ENCODE results near the gene KCTD13. TPM values are rescaled to one million over a fixed set of nuclear protein-coding genes. Genes with fewer than 3 reads are reported as not detected.
"Not testable (repeated sequence)": the region's sequence is repeated elsewhere in the genome, so short reads cannot be mapped to it uniquely, and the experiment has no call there.

The KCTD13 gene
- total RNA-seq, 2 donors from 2014 or later: 29.2 to 37.1 TPM

- DNase-seq (ENCODE audit: low spot score) (no peak), ATAC-seq (ENCODE audit: insufficient number of reproducible peaks, low FRiP score, low read depth) (no peak)
- Histone ChIP-seq H3K27ac (no peak overlapping the region), H3K36me3 (no peaks in the 10 kb centered on the region), H3K27me3 (replicated peaks; ENCODE audit: insufficient read depth) (peaks cover 14% of the 10 kb centered on the region), H3K9me3 (no peaks in the 10 kb centered on the region), H3K4me3 (peak overlapping the region; percentile 58), H3K4me1 (ENCODE audit: control insufficient read depth in 1 of 2, low read depth in 2 of 2) (no peaks in the 10 kb centered on the region)
- TF ChIP-seq CTCF (IDR thresholded peaks at IDR 0.05): no peak
Observed at GRCh38 chr16:29876217-29876593, 49.8 kb downstream of the KCTD13 start.

GRCh38 chr16:29875206-29875605, 50.8 kb downstream of the KCTD13 start:
- Histone ChIP-seq H3K27ac (no peak overlapping the region), H3K4me1 (ENCODE audit: control insufficient read depth in 1 of 2, low read depth in 2 of 2) (no peaks in the 10 kb centered on the region), H3K4me3 (no peak overlapping the region), H3K36me3 (no peaks in the 10 kb centered on the region), H3K9me3 (no peaks in the 10 kb centered on the region), H3K27me3 (replicated peaks; ENCODE audit: insufficient read depth) (peaks cover 14% of the 10 kb centered on the region)
- ATAC-seq (ENCODE audit: insufficient number of reproducible peaks, low FRiP score, low read depth) (no peak), DNase-seq (ENCODE audit: low spot score) (no peak)
- no peak for TF ChIP-seq CTCF (IDR thresholded peaks at IDR 0.05)

GRCh38 chr16:29873319-29873718, 52.7 kb downstream of the KCTD13 start:
- ATAC-seq (ENCODE audit: insufficient number of reproducible peaks, low FRiP score, low read depth): no peak
- TF ChIP-seq CTCF (IDR thresholded peaks at IDR 0.05): no peak

GRCh38 chr16:29871822-29872546, 54.0 kb downstream of the KCTD13 start:
- Histone ChIP-seq H3K9me3 (no peaks in the 10 kb centered on the region), H3K27me3 (replicated peaks; ENCODE audit: insufficient read depth) (peaks cover 6% of the 10 kb centered on the region), H3K36me3 (no peaks in the 10 kb centered on the region), H3K27ac (no peak overlapping the region), H3K4me3 (no peak overlapping the region), H3K4me1 (ENCODE audit: control insufficient read depth in 1 of 2, low read depth in 2 of 2) (no peaks in the 10 kb centered on the region)
- ATAC-seq (ENCODE audit: insufficient number of reproducible peaks, low FRiP score, low read depth) (no peak), DNase-seq (ENCODE audit: low spot score) (no peak)
- no peak for TF ChIP-seq CTCF (IDR thresholded peaks at IDR 0.05)

More at GRCh38 chr16:29873319-29873718, 52.7 kb downstream of the KCTD13 start:
- Histone ChIP-seq H3K4me1 (ENCODE audit: control insufficient read depth in 1 of 2, low read depth in 2 of 2) (no peaks in the 10 kb centered on the region), H3K9me3 (no peaks in the 10 kb centered on the region), H3K27ac (no peak overlapping the region), H3K4me3 (no peak overlapping the region), H3K27me3 (replicated peaks; ENCODE audit: insufficient read depth) (peaks cover 14% of the 10 kb centered on the region), H3K36me3 (no peaks in the 10 kb centered on the region)
- no peak for DNase-seq (ENCODE audit: low spot score)

GRCh38 chr16:29869067-29869466, 57.0 kb downstream of the KCTD13 start:
- H3K4me1 ChIP-seq (ENCODE audit: control insufficient read depth in 1 of 2, low read depth in 2 of 2); H3K27me3 ChIP-seq (replicated peaks; ENCODE audit: insufficient read depth); DNase-seq (ENCODE audit: low spot score); H3K27ac ChIP-seq; ATAC-seq (ENCODE audit: insufficient number of reproducible peaks, low FRiP score, low read depth); H3K9me3 ChIP-seq; H3K4me3 ChIP-seq; H3K36me3 ChIP-seq: not testable (repeated sequence)

All from thoracic aorta (tissue), 2 donors.